ENCODE results near the gene HSD17B2.

DNA sequence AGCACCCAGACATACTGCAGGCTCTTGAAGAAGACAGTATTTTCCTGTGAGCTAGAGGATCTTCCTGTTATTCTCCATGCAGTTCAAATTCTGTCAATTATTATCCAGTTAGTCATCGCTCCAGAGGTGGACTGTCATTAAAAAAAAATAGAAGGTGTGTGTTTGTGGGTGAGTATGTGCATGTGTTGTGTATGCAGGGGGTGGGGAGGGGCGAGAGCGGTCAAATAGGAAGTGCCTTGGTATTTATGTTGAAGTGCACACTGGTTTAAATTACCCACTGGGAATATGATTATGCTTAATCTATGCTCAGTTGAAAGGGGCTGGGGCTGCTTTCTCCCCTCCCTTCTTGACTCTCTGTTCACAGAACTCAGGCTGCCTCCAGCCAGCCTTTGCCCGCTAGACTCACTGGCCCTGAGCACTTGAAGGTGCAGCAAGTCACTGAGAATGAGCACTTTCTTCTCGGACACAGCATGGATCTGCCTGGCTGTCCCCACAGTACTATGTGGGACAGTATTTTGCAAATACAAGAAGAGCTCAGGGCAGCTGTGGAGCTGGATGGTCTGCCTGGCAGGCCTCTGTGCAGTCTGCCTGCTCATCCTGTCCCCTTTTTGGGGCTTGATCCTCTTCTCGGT lies at the start of gene HSD17B2:
- TF ChIP-seq GATA2 (IDR thresholded peaks at IDR 0.05; ENCODE audit: low read depth, low read length) (no peak), GATA3 (IDR thresholded peaks at IDR 0.05; ENCODE audit: low read depth, low read length) (no peak)
